Gastroesophageal sphincter (tissue), 3 donors: ENCODE data around the gene RAB28.

Source experiments
- CTCF ChIP-seq, 4 experiments: fragments of 200-600 bp in 2 of 4; fragments of 450-650 bp in 2 of 4; sonication (generic) in 1 of 4; IDR thresholded peaks; one replicate each; pipeline ENCODE4 v1.5.1; 2017 to 2019; ENCODE audit warnings: antibody characterized with exemption in 4 of 4, mild to moderate bottlenecking in 2 of 4, moderate library complexity in 2 of 4
- POLR2A ChIP-seq, 2 donors: fragments of 450-650 bp; IDR thresholded peaks; one replicate each; pipeline ENCODE4 v1.6.1; 2017; ENCODE audit warnings: antibody characterized with exemption in 2 of 2, mild to moderate bottlenecking in 2 of 2, moderate library complexity in 1 of 2

- no peak for TF ChIP-seq CTCF (IDR thresholded peaks at IDR 0.05)
- no peak for TF ChIP-seq POLR2A (IDR thresholded peaks at IDR 0.05)
Observed at GRCh38 chr4:13403326-13403725, 80.8 kb downstream of the RAB28 start.
